GM18951 (cell line): ENCODE measurements around the gene CDH13.

Experiments
- POLR2A ChIP-seq: IDR thresholded peaks from 4 replicates; pipeline ENCODE4 v1.6.1; 2011; ENCODE audit warnings: mild to moderate bottlenecking; ENCODE audit not compliant: insufficient read length, insufficient read depth; ENCODE audit errors: extremely low read depth
- in situ Hi-C: fragments of 300-500 bp; cut with MboI; formaldehyde crosslinking; loops from one replicate; pipeline ENCODE4 v1.12.0; 2022; ENCODE audit warnings: low sequenced_read_pairs, mixed read lengths, inconsistent platforms; ENCODE audit not compliant: unreplicated experiment

Gene CDH13

GRCh38 chr16:83724585-83724984 lies 1097.8 kb downstream of the CDH13 start:
- no peak for TF ChIP-seq POLR2A
- in situ Hi-C loops = no loop called here

GRCh38 chr16:83725313-83725712 lies 1098.5 kb downstream of the CDH13 start:
- no peak for TF ChIP-seq POLR2A
- in situ Hi-C loops = no loop called here

GRCh38 chr16:83727018-83727417 lies 1100.2 kb downstream of the CDH13 start:
- in situ Hi-C loops = no loop called here
- TF ChIP-seq POLR2A = no peak

- in situ Hi-C loops = no loop called here
- TF ChIP-seq POLR2A = no peak
These were observed 1101.1 kb downstream of the CDH13 start for GRCh38 chr16:83727751-83728352.

GRCh38 chr16:83728492-83728891 lies 1101.7 kb downstream of the CDH13 start:
- in situ Hi-C loops = no loop called here

GRCh38 chr16:83730812-83731211 lies 1104.0 kb downstream of the CDH13 start:
- in situ Hi-C loops = no loop called here
- no peak for TF ChIP-seq POLR2A

More at GRCh38 chr16:83728492-83728891, 1101.7 kb downstream of the CDH13 start:
- no peak for TF ChIP-seq POLR2A

GRCh38 chr16:83732536-83732935 lies 1105.8 kb downstream of the CDH13 start:
- no peak for TF ChIP-seq POLR2A
- in situ Hi-C loops = no loop called here

GRCh38 chr16:83733301-83733700 lies 1106.5 kb downstream of the CDH13 start:
- in situ Hi-C loops = no loop called here
- no peak for TF ChIP-seq POLR2A

- in situ Hi-C loops = no loop called here
These were observed 1107.4 kb downstream of the CDH13 start for GRCh38 chr16:83734136-83734535.

GRCh38 chr16:83737729-83738354 lies 1111.1 kb downstream of the CDH13 start:
- in situ Hi-C loops = no loop called here

More at GRCh38 chr16:83734136-83734535, 1107.4 kb downstream of the CDH13 start:
- TF ChIP-seq POLR2A = no peak

GRCh38 chr16:83738923-83739503 lies 1112.2 kb downstream of the CDH13 start:
- no peak for TF ChIP-seq POLR2A
- in situ Hi-C loops = no loop called here

More at GRCh38 chr16:83737729-83738354, 1111.1 kb downstream of the CDH13 start:
- TF ChIP-seq POLR2A = no peak

GRCh38 chr16:83742124-83742899 lies 1115.5 kb downstream of the CDH13 start:
- in situ Hi-C loops = no loop called here
- TF ChIP-seq POLR2A = no peak

GRCh38 chr16:83743241-83743640 lies 1116.5 kb downstream of the CDH13 start:
- in situ Hi-C loops = no loop called here
- no peak for TF ChIP-seq POLR2A
